HG03108 (cell line): ENCODE measurements around the gene CAPRIN1.
A peak's percentile ranks its signal among the peaks of the same experiment; 100 is the strongest.

Source experiments
- ATAC-seq: cut with Tn5 transposase; IDR thresholded peaks from one replicate; pipeline ENCODE4 v1.9.1; 2021; ENCODE audit warnings: moderate library complexity; ENCODE audit not compliant: unreplicated experiment

Gene CAPRIN1, protein sequence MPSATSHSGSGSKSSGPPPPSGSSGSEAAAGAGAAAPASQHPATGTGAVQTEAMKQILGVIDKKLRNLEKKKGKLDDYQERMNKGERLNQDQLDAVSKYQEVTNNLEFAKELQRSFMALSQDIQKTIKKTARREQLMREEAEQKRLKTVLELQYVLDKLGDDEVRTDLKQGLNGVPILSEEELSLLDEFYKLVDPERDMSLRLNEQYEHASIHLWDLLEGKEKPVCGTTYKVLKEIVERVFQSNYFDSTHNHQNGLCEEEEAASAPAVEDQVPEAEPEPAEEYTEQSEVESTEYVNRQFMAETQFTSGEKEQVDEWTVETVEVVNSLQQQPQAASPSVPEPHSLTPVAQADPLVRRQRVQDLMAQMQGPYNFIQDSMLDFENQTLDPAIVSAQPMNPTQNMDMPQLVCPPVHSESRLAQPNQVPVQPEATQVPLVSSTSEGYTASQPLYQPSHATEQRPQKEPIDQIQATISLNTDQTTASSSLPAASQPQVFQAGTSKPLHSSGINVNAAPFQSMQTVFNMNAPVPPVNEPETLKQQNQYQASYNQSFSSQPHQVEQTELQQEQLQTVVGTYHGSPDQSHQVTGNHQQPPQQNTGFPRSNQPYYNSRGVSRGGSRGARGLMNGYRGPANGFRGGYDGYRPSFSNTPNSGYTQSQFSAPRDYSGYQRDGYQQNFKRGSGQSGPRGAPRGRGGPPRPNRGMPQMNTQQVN

DNA sequence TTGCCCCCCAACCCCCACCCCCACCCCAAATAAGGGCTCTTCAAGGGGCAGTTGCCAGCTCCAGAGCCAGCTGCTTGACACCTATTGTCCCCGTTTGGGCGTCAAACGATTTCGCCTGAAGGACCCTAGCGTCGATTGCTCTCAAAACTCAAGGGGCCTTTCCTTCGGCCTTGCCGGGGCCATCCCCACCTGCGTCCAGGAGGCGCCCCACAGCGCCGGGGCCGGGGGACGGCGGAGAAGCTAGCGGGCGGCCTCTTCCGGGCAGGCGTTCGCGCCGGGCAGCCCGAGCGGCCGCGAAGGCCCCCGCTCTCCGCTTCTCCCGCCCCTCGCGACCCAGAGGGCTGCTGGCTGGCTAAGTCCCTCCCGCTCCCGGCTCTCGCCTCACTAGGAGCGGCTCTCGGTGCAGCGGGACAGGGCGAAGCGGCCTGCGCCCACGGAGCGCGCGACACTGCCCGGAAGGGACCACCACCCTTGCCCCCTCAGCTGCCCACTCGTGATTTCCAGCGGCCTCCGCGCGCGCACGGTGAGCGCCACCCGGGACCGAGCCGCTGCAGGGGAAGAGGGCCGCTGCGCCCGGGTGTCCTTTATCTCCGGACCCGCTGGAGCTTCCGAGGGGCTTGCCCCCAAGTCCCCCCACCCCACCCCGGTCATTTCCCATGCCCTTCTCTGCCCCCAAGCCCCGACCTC is at the start of gene CAPRIN1:
CAPRIN1 (plus strand) TSS at position 383 of the 687 bp plus-strand sequence. CDS start 690 bp downstream, outside the sequence.
- peak; percentile 58 for ATAC-seq

DNA sequence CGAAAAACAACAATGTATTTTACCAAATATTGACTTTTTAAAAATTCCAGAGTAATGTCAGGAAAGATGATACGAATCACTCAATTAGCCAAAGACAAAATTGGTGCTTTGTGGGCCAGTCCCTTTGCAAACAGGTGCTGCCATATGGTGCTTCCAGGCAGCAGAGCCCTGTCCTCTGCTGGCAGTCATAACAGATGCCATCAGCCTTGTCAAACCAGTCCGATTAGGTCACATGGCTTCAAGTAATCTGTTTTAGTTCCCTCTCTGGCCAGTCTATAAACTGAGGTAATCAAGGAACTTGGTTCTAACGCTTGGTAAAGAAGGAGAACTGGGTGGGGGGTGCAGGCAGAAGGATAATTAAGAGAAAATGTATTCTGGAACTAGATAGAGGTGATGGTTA is 49.1 kb upstream of the CAPRIN1 start:
- ATAC-seq: no peak

DNA sequence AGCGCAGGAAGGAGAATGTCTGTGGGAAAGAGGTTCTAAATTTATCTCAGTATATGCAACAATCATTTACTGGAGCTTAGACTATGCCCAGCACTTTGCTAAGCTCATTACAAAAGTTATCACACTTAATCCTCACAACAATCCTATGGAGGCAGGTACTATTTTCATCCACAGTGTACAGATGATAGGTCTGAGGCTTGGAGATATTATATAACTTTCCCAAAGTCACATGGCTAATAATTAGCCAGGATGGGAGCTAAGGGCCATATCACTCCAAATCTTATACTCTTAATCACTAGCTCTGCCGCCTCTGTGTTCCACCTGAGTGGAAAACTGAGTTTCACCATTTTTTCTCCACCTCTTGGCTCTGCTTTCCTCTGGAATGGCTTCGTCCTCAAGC is 47.3 kb upstream of the CAPRIN1 start:
- ATAC-seq: no peak

DNA sequence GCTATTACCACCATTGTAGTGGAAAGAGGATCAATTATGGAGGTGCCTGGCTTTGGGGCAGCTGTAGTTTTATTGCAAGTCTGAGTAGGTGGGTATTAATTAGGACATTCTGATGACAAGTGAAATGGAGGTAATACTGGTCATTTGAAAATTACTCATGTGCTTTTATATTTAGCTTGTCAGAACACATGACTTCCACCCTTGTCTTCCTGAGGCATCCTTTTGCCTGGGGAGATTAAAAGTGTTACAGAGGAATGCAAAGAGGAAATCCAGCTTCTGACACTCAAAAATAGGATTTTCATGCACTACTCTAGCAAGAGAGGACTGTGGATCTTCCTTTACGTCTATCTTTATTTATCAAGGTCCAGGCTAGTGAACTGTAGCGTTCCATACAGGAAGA is 44.7 kb upstream of the CAPRIN1 start:
- no peak for ATAC-seq

DNA sequence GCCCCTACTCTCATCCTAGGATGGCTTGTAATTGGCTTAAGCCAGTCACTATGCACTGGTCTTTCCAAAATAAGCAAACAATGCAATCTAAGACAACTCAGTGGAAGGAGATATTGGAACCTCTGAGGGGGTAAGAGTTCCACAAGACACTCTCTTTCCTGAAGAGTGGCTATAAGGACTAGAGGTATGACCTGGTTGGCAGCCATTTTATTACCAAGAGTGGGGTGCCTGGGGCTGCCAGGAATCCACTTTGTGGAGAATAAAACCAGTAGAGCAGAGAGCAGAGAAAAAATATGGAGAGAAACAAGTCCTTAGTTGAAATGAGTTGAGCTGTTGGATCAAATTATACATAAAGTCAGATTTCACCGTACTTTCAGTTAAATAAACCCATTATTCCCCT is 38.8 kb upstream of the CAPRIN1 start:
- ATAC-seq: no peak

DNA sequence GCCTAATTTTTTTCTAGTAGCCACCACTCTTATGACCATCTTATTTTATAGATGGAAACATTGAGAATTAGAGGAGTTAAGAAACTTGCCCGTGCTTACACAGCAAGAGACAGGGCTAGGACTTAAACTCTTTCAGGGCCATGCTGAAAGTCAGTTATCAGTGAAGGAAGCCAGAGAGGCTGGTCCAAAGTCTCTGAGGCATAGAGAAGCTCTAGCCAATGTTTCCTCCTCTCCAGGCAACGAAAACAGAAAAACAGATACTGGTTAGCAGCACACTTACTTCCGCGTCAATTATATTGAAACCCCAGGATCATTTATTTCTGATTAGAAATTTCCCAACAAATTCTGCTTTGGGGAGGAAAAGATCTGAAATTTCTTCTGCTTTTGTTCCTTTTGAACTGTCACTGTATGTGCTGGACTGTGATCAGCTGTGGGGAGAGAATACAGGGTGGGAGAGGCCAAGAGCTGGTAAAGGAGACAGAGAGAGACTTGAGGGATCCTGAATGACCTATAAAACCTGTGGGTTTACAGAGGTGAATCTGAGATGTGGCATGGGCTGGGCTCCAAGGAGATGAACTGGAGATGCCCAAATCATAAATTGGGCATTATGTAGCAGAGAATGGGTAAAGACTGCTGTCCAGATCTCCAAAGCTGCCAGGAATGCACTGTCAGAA is 37.5 kb upstream of the CAPRIN1 start:
- no peak for ATAC-seq

DNA sequence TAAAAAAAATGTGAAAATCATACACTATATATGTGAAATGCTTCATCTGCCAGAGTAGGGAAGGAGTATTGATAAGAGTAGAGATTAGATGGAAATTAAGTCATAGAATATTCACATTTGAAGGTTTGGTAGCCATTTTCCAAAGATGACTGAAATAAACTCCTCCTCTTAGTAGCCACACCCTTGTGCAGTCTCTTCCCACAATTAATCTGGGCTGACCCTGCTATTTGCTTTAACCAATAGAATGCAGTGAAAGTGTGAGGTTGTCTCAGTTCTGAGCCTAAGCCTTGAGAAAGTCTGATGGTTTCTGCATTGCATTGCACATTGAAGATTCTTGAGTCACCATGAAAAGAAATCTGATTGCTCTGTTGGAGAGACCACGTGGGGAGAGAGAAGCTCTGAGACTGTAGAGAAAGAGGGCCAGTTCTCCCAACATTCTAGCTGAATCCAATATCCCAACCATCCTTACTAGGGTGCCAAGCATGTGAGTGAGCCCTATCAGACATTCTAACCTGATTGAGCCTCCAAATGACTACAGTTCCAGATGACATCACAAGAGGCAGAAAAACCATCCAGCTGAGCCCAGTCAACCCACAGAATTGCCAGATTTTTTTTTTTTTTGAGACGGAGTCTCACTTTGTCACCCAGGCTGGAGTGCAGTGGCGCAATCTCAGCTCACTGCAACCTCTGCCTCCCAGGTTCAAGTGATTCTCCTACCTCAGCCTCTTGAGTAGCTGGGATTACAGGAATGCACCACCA is 29.4 kb upstream of the CAPRIN1 start:
- ATAC-seq: no peak

DNA sequence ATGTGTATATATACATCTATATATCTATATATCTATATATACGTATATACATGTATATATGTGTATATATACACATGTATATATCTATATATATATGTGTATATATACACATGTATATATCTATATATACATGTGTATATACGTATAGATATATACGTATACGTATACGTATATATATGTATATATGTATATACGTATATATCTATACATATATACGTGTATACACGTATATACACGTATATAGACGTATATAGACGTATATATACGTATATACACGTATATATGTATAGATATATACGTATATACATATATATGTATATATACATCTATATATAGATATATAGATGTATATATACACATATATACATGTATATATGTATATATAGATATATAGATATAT is 25.1 kb upstream of the CAPRIN1 start:
- ATAC-seq: no peak

DNA sequence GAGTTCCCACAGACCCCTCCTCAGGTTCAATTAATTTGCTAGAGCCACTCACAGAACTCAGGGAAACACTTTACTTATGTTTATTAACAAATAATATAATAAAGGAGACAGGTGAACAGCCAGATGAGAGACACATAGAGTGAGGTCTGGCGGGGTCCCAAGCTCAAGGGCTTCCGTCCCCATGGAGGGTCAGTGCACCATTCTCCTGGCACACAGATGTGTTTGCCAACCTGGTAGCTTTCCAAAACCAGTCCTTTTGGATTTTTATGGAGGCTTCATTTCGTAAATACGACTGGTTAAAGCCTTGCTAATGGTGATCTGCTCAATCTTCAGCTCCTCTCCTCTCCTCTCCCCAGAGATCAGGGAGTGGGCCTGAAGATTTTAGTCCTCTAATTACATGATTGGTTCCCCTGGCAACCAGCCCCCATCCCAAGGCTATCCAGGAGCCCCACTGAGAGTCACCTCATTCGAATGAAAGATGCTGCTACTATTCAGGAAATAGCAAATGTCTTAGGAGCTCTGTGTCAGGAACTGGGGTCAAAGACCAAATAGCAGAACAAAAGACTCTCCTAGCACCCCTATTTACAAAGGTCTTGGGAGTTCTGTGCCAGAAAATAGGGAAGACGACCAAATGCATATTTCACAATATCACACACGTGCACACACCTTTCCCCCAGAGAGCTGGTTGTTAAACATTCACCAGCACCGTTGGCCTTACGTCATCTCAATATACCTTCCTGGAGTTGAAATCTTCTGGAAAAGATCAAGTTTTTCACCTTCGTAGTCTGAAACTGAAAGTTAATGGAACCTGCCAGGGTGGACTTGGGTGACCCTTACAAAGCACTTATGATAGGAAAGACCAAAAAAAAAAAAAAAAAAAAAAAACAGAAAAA is 23.8 kb upstream of the CAPRIN1 start:
- no peak for ATAC-seq

DNA sequence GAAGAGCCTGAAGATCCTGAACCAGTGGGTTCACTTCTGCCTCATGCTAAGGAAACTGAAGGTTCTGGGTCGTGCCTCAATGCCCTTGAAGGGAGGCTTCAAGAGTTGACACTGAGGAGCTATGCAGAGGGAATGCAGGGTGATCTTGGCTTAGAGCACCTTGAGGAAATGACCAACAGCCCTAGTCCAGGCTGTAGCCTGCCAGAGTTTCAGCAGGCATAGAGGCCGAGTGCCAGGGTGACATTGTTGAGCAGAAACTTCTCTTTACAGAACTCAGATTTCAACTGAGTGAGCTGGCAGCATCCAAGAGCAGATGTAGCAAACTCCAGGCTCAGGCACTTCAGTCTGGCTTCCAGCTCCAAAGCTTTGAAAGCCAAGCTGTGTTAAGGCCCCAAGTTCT is 23.1 kb upstream of the CAPRIN1 start:
- ATAC-seq: no peak

DNA sequence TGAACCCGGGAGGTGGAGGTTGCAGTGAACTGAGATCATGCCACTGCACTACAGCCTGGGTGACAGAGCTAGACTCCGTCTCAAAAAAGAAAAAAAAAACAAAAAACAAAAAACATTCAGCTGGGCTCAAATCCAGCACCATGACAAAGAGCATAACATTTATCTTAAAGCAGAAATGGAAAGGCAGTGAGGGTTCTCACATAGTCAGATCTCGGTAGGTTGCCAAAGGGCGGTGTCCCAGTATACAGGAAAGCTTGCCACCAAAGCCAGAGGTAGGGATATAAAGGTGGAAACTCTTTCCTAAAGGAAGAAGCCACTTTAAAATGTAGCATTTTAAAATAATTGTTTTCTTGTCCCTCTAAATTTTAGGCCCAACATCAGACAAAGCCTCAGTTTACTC is 22.4 kb upstream of the CAPRIN1 start:
- no peak for ATAC-seq

DNA sequence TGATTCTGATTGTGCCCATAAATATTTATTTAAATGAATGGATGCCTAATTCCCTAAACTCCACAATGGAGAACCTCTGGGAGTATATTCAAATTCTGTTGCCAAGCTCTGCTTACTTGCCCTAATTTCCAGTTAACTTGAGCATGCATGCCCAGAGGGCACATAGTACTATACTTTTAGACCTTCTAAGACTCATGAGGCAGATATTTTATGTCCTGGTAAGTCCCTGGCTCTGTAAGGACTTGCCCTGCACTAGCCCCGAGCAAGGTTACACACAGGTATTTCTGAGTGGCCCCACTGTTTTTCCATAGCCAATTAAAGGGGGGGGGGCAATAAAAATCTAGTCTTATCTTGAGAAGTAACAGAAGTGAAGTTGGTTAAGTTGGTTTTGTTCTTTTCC is 21.1 kb upstream of the CAPRIN1 start:
- no peak for ATAC-seq

DNA sequence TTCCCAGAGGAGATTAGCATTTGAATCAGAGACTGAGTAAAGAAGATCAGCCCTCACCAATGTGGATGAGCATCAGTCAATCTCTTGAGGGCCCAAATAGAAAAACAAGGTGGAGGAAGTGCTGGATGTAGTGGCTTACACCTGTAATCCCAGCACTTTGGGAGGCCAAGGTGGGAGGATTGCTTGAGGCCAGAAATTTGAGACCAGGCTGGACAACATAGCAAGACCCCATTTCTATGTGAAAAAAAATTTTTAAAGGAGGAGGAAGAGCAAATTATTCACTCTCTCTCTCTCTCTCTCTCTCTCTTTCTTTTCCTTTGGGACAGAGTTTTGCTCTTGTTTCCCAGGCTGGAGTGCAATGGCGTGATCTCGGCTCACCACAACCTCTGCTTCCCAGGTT is 18.1 kb upstream of the CAPRIN1 start:
- ATAC-seq: no peak

DNA sequence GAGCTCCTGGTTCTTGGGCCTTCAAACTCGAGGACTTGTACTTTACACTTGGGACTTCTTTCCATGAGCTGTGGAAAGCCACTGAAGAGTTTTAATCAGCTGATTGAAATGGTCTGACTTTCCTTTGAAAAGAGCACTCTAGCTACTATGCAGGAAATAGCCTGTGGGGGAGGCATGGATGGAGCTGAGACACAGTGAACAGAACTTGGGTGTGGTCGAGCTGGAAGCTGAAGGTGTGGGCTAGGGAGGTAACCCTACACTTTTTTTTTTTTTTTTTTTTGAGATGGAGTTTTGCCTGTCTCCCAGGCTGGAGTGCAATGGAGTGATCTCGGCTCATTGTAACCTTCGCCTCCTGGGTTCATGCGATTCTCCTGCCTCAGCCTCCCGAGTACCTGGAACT is 17.5 kb upstream of the CAPRIN1 start:
- no peak for ATAC-seq

DNA sequence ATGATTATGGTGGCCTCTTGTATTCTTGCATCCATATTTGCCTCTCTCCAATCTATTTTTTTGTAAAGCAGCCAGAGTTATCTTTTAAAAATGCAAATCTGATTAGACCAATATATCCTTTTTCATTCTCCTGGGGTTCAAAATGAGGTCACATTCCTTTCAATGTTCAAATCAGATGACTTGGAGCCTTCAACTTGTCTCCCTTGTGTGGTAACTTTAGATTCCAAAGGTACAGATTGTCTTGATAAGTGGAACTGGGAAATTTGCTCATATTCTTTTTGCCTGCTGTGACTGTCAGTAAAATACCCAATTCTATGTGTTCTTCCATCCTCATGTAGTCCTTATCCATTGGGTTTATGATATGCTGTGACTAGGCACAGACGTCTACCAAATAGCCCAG is 15.1 kb upstream of the CAPRIN1 start:
- no peak for ATAC-seq

DNA sequence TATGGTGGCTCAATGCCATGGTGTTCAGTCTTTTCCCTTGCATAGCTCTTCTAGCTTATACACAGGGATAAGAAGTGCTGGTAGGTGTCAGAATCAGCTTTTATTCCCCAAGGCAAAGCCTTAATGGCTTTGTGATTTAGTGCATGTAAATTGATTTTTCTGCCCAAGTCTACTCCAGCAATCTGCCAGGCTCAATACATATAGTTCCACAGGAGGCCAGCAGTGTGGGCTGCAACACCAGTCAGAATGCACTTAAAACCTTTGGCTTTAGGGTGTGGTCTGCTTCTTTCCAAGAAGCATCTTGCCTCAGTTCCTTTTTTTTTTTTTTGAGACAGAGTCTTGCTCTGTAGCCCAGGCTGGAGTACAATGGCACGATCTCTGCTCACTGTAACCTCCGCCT is 14.5 kb upstream of the CAPRIN1 start:
- ATAC-seq: no peak

DNA sequence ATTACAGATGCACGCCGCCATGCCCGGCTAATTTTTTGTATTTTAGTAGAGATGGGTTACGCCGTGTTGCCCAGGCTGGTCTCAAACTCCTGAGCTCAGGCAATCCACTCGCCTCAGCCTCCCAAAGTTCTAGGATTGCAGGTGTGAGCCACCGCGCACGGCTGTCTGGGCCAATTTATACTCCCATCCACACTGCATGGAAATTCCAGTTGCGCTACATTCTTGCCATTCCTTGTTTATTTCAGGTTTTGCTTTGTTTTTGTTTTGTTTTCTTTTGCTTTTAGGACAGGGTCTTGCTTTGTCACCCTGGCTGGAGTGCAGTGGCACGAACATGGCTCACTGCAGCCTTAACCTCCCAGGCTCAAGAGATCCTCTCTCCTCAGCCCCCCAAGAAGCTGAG is 11.0 kb upstream of the CAPRIN1 start:
- ATAC-seq: no peak

DNA sequence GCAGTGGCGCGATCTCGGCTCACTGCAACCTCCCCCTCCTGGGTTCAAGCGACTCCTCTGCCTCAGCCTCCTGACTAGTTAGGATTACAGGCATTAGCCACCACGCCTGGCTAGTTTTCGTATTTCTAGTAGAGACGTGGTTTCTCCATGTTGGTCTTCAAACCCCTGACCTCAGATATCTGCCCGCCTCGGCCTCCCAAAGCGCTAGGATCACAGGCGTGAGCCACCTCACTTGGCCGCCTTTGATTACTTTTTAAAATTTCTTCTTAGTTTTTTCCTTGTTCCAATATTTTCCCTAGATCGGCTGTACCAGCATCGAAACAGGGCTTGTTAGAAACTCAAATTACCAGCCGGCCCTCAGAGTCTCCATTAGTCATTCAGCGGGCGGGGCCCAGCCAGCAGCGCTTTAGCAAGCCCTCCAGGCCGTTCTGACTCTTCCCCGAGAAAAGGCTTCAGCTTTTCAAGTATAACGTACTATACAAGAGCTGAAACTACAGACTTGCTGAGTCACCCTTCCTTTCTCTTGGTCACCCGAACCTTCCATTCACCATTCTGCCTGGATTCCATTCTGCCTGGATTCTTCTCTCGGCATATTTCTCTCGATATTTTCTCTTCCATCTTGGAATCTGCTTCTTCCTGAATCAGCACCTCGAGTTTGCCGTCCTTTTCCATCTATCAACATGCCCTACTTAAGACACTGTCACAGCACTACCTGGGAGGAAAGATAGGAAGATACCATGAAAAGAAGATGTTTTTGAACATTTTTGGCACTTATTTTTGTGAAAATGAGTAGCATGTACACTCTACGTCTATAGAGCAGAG is 6.7 kb upstream of the CAPRIN1 start:
- ATAC-seq: no peak

DNA sequence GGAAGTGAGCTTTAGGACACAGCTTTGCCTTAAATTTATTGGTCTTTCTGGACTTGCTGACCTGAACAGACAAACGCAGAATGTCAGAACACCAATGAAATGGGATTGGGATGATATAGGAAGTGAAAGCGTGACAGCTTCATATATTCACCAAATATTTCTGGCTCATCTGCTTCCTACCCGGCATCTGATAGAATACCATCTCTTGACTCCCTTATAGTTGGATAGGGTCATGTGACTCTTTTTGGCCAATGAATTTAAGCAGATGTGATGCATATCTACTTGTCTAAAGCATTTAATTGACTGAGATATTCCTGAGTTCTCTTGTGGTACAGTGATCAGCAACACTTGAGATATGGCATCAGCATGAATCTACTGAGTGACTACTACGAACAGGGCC is 2.5 kb upstream of the CAPRIN1 start:
- ATAC-seq: no peak
